ENCODE measurements around the gene ACADL.

Gene ACADL

GRCh38 chr2:210224941-210225672, at the start of gene ACADL:
ACADL (minus strand) TSS chr2:210225447; CDS start chr2:210225263, 184 bp downstream.
- no peaks in the 10 kb centered on the region for H3K36me3 ChIP-seq (ENCODE audit: insufficient read depth, low read length)
- H3K9ac ChIP-seq (ENCODE audit: low read depth, low read length), result peak within 1 kb of the TSS; percentile 77
- peaks cover 7% of the 10 kb centered on the region; the same call in 1 of the 2 replicates for H3K4me1 ChIP-seq (ENCODE audit: insufficient read depth, low read length)
- no peaks in the 10 kb centered on the region for H3K9me3 ChIP-seq (ENCODE audit: control insufficient read depth, insufficient read depth, low read length)

- Histone ChIP-seq H3K4me1 (ENCODE audit: insufficient read depth, low read length) (no peaks in the 10 kb centered on the region), H3K9ac (ENCODE audit: low read depth, low read length) (no peak overlapping the region), H3K36me3 (ENCODE audit: insufficient read depth, low read length) (no peaks in the 10 kb centered on the region), H3K9me3 (ENCODE audit: control insufficient read depth, insufficient read depth, low read length) (no peaks in the 10 kb centered on the region)
Observed at GRCh38 chr2:210271300-210271699, 46.1 kb upstream of the ACADL start.

DNA sequence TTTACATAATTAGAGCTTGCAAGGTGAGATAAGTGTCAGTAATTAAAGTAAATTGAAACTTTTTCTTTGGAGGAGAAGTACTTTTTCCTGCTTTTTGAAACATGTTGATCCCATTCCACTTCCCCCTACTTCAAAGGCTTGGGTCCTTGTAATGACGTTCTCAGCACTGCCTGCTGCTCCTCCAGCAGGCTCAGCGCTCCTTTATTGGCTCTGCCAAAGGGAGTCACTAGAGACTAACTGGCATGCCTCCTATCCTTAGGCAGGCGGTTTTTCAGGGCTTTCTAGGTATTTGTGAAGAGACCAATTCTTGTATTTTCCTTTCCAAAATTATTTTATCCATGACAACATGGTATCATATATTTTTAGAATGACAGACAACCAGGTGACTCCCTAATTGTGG, 43.9 kb upstream of the ACADL start:
- H3K9me3 ChIP-seq (ENCODE audit: control insufficient read depth, insufficient read depth, low read length), result no peaks in the 10 kb centered on the region
- no peaks in the 10 kb centered on the region for H3K4me1 ChIP-seq (ENCODE audit: insufficient read depth, low read length)
- H3K9ac ChIP-seq (ENCODE audit: low read depth, low read length), result no peak overlapping the region
- H3K36me3 ChIP-seq (ENCODE audit: insufficient read depth, low read length), result no peaks in the 10 kb centered on the region

DNA sequence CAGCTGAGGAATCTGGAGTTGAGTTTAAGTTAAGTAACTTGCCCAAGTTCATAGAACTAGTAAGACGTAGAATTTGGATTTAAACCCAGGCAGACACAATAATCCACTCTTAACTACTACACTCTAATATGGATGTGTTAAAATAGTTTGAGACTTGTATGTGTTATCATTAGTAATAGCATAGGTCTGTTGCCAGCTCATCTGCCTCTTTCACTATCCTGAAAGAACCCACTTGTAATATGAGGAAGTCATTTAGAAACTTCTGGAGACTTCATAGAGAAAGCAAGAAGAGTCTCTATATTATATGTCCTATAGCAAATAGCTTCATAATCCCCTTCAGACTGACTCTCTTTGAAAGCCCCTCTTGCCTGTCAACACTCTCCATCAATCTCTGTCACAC, 43.0 kb upstream of the ACADL start:
- H3K36me3 ChIP-seq (ENCODE audit: insufficient read depth, low read length), result no peaks in the 10 kb centered on the region
- H3K4me1 ChIP-seq (ENCODE audit: insufficient read depth, low read length), result no peaks in the 10 kb centered on the region
- H3K9me3 ChIP-seq (ENCODE audit: control insufficient read depth, insufficient read depth, low read length), result no peaks in the 10 kb centered on the region
- H3K9ac ChIP-seq (ENCODE audit: low read depth, low read length), result no peak overlapping the region

DNA sequence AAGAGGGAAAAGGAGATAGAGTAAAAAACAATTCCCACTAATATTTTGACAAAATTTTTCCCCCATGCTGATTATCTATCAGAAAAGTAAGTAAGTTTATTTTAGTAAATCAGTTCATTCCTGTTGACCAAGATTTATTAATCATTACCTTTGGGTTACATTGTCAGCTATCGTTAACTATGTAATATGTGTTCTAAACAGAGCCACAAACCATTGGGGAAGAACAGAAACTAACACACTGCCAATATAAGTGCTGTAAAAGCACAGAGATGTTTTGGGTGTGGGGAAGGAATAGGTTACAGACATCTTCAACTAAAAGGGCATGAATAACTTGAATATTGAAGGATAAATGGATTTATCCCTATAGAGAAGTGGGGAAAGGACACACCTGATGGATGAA, 42.5 kb upstream of the ACADL start:
- Histone ChIP-seq H3K36me3 (ENCODE audit: insufficient read depth, low read length) (no peaks in the 10 kb centered on the region), H3K4me1 (ENCODE audit: insufficient read depth, low read length) (no peaks in the 10 kb centered on the region), H3K9ac (ENCODE audit: low read depth, low read length) (no peak overlapping the region), H3K9me3 (ENCODE audit: control insufficient read depth, insufficient read depth, low read length) (no peaks in the 10 kb centered on the region)

DNA sequence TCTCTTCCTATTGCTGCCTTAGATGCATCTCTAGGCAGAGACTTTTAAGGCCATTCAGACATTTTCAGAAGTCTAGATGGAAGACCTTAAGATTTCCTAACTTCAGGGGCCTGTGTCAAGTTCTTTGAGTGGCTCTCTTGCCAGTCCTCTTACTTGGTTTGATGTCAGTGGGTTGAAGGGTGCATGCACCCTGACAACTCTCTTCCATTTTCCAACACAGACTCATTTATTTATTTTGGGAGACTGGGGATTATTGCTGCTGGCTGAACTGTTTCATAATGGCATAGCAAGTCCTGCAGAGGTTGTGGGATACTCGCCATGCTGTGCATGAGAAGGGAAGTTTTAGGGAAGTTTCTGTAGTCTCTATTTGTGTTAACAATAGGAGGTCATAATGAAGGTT, 39.0 kb upstream of the ACADL start:
- H3K9me3 ChIP-seq (ENCODE audit: control insufficient read depth, insufficient read depth, low read length), result no peaks in the 10 kb centered on the region
- no peak overlapping the region for H3K9ac ChIP-seq (ENCODE audit: low read depth, low read length)
- H3K4me1 ChIP-seq (ENCODE audit: insufficient read depth, low read length), result no peaks in the 10 kb centered on the region
- no peaks in the 10 kb centered on the region for H3K36me3 ChIP-seq (ENCODE audit: insufficient read depth, low read length)

GRCh38 chr2:210263841-210264240, 38.6 kb upstream of the ACADL start:
- Histone ChIP-seq H3K36me3 (ENCODE audit: insufficient read depth, low read length) (no peaks in the 10 kb centered on the region), H3K9ac (ENCODE audit: low read depth, low read length) (no peak overlapping the region), H3K4me1 (ENCODE audit: insufficient read depth, low read length) (no peaks in the 10 kb centered on the region), H3K9me3 (ENCODE audit: control insufficient read depth, insufficient read depth, low read length) (no peaks in the 10 kb centered on the region)

GRCh38 chr2:210262036-210262435, 36.8 kb upstream of the ACADL start:
- H3K4me1 ChIP-seq (ENCODE audit: insufficient read depth, low read length), result no peaks in the 10 kb centered on the region
- H3K36me3 ChIP-seq (ENCODE audit: insufficient read depth, low read length), result no peaks in the 10 kb centered on the region
- H3K9ac ChIP-seq (ENCODE audit: low read depth, low read length), result no peak overlapping the region
- no peaks in the 10 kb centered on the region for H3K9me3 ChIP-seq (ENCODE audit: control insufficient read depth, insufficient read depth, low read length)

DNA sequence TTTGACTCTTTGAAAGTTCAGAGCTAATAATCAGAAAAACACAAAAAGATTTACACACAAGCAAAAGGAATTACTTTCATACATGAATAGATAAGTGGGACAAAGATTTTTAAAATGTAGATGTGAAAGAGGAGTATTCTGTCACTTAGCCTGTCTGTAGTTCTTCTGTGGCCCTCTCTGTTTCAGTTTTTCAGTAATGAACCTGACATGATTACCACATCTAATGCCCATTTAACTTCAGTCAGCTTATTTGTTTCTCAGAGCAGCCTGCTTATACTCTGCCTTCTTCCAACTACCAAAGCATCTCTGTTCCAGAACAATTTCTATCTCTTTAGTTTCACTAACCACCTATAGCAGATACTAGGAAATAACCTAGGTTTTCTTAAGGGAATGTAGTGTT, 34.4 kb upstream of the ACADL start:
- no peaks in the 10 kb centered on the region for H3K4me1 ChIP-seq (ENCODE audit: insufficient read depth, low read length)
- no peaks in the 10 kb centered on the region for H3K9me3 ChIP-seq (ENCODE audit: control insufficient read depth, insufficient read depth, low read length)
- H3K9ac ChIP-seq (ENCODE audit: low read depth, low read length), result no peak overlapping the region
- H3K36me3 ChIP-seq (ENCODE audit: insufficient read depth, low read length), result no peaks in the 10 kb centered on the region

DNA sequence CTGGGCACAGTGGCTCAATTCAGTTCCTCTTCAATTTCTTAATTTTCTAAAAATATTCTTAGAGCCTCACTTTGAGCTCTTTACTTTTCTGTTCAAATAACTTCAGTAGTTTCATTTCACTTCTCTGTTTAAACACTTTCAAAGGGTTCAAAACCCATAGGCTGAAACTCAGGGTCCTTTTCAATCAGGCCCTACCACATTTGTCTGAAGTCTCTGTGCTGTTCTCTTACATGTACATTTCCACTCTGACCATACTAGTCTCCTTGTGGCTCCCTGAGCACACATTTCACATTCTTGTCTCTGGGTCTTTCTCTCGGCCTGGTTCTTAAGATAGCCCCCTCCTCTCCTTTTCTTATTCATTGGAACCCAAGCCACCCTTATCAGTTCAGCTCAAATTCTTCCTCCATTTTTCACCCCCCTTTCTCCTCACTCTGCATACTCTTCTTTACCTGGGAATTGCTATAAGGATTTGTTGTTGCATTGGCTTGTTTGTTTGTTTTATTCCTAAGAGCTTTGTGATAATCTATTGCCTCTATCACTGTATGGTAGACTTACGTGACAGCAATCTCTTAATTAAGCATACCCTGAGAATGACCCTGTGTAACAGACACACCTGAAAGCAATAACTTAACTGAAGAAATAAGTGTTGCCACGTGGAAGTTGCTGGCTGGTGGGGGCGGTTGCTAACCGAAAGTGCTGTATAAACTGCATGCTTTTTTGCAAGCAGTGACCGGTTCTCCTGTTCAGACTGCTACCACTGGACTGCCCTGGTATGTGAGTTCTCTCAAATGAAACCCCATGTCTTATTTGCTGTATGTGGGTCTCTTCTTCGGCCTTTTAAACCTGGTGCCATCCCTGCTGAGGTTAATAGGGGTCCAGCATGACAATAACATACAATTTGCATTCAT, 27.7 kb upstream of the ACADL start:
- Histone ChIP-seq H3K36me3 (ENCODE audit: insufficient read depth, low read length) (no peaks in the 10 kb centered on the region), H3K4me1 (ENCODE audit: insufficient read depth, low read length) (peaks cover 8% of the 10 kb centered on the region; the same call in 1 of the 2 replicates), H3K9ac (ENCODE audit: low read depth, low read length) (no peak overlapping the region), H3K9me3 (ENCODE audit: control insufficient read depth, insufficient read depth, low read length) (no peaks in the 10 kb centered on the region)

DNA sequence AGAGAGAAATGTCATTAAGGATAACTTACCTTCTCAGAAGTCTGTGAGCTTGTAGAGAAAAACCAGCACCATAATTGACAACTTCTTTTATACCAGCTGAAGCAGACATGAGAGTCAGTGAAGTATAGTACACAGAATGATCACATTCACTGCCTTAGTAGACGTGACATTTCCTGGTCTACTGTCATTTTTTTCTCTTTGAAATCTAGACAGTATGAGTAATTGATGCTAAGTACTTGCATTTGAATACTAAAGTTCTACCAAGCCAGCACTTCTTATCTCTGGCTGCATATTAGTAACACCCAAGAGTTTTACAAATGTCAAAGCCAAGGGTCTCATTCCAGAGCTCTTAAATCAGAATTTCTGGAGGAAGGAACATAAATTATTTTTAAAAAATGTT, 25.4 kb upstream of the ACADL start:
- Histone ChIP-seq H3K9ac (ENCODE audit: low read depth, low read length) (no peak overlapping the region), H3K4me1 (ENCODE audit: insufficient read depth, low read length) (peaks cover 8% of the 10 kb centered on the region; the same call in 1 of the 2 replicates), H3K9me3 (ENCODE audit: control insufficient read depth, insufficient read depth, low read length) (no peaks in the 10 kb centered on the region), H3K36me3 (ENCODE audit: insufficient read depth, low read length) (no peaks in the 10 kb centered on the region)

DNA sequence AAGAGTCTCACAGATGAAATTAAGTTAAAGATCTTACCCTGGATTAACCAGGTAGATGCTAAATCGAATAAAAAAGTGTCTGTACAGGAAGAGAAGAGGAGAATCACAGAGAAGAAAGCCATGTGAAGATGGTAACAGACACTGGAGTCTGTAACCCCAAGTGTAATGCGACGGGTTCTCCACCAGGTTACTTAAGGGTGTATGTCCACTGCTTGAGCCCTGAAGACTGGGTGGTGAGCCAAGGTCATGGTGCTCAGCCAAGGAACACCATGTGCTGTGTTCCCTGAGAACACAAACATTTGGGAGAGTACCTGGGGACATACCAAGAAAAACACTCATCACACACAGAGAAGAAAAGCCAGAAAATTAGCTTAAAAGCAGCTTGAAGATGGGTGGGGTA, 8.2 kb upstream of the ACADL start:
- no peaks in the 10 kb centered on the region for H3K36me3 ChIP-seq (ENCODE audit: insufficient read depth, low read length)
- H3K9me3 ChIP-seq (ENCODE audit: control insufficient read depth, insufficient read depth, low read length), result no peaks in the 10 kb centered on the region
- no peaks in the 10 kb centered on the region; the same call in 1 of the 2 replicates for H3K4me1 ChIP-seq (ENCODE audit: insufficient read depth, low read length)
- no peak overlapping the region for H3K9ac ChIP-seq (ENCODE audit: low read depth, low read length)

DNA sequence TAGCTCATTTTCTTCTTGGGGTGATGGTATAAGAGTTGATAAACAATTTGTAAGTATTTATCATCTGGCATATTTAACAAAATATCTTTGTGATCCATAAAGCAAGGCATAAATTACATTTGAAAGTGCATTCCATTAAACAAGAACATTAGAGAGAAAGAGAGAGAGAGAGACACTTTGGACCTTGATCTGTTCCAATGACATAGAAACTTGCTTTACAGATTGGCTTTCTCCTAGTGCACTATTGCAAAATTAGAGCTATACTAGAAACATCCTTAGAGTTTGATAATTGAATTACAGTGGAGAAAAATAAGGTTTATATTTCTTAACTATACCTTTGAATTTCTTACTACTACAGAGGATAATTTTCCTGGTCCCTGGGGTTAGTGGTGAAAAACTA, 5.7 kb upstream of the ACADL start:
- H3K36me3 ChIP-seq (ENCODE audit: insufficient read depth, low read length), result no peaks in the 10 kb centered on the region
- peaks cover 4% of the 10 kb centered on the region for H3K4me1 ChIP-seq (ENCODE audit: insufficient read depth, low read length)
- H3K9ac ChIP-seq (ENCODE audit: low read depth, low read length), result no peak overlapping the region
- H3K9me3 ChIP-seq (ENCODE audit: control insufficient read depth, insufficient read depth, low read length), result no peaks in the 10 kb centered on the region

DNA sequence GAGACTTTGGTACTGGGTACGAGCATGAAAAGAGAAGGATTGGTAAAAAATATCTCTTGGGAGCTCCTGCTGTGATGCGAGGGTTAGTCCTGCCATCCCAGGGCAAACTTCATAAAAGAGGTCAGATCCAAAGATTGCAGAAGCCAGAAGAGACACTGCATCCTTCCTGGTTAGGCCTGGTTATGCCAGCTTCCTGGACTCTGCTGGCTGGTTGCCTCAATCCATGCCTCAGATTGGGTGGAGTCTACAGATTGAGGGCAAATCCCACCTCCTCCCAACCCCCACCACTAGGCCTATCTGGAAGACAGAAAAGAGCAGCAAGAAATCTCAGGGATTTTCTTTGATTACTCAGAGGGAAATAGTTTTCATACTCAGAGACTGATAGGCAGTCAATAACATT, 5.3 kb upstream of the ACADL start:
- Histone ChIP-seq H3K36me3 (ENCODE audit: insufficient read depth, low read length) (no peaks in the 10 kb centered on the region), H3K9me3 (ENCODE audit: control insufficient read depth, insufficient read depth, low read length) (no peaks in the 10 kb centered on the region), H3K9ac (ENCODE audit: low read depth, low read length) (no peak overlapping the region), H3K4me1 (ENCODE audit: insufficient read depth, low read length) (peaks cover 4% of the 10 kb centered on the region)

- Histone ChIP-seq H3K4me1 (ENCODE audit: insufficient read depth, low read length) (peaks cover 4% of the 10 kb centered on the region), H3K9ac (ENCODE audit: low read depth, low read length) (no peak overlapping the region), H3K36me3 (ENCODE audit: insufficient read depth, low read length) (no peaks in the 10 kb centered on the region), H3K9me3 (ENCODE audit: control insufficient read depth, insufficient read depth, low read length) (no peaks in the 10 kb centered on the region)
Observed at GRCh38 chr2:210228586-210228985, 3.3 kb upstream of the ACADL start.
